GM23248 (cell line): ENCODE data around the gene CCT2.

Source experiments
- EZH2 ChIP-seq: fragments of 200-600 bp; sonication (generic); IDR thresholded peaks from 2 replicates; pipeline ENCODE4 v1.6.1; 2018; ENCODE audit warnings: antibody characterized with exemption, mild to moderate bottlenecking; ENCODE audit not compliant: insufficient read depth, poor library complexity, severe bottlenecking
- EZH2phosphoT487 ChIP-seq: fragments of 200-600 bp; sonication (generic); IDR thresholded peaks from 2 replicates; pipeline ENCODE4 v1.6.1; 2018; ENCODE audit warnings: antibody characterized with exemption, moderate library complexity, mild to moderate bottlenecking, low read depth; ENCODE audit not compliant: insufficient read depth

DNA sequence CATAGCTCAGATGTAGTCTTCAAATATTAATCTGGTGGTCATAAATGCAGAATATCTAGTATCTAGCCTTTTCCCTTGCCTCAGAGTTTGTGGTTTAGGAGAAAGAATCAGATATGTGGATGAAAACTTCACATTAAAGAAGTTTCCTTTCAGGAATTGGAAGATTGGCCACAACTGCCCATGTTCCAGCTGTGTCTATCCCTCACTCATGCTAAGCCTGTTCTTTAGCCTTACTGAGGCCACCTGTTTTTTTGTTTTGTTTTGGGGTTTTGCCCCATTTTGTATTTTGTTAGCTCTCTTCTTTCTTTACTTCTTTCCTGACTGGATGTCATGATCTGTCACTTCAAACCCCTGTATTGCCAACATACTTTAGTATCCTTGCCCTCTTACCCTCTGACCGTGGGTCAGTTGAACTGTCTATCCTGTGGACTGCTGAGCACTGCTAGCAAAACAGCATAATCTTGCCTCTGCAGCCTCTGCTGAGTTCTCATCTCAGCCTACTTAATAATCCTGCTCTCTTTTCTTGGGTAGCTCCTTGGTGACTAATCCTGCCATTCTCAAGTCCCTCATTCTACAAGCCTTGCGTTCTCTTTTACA is 22.0 kb upstream of the CCT2 start:
- no peak for TF ChIP-seq EZH2
- no peak for TF ChIP-seq EZH2phosphoT487
